HPDE6-E6E7 (cell line): ENCODE results near the gene PDCD6IP.
"Not testable (repeated sequence)": the region's sequence is repeated elsewhere in the genome, so short reads cannot be mapped to it uniquely, and the experiment has no call there.

Source experiments
- DNase-seq: peaks from one replicate; pipeline ENCODE4 v3.0.0; 2011; ENCODE audit warnings: missing footprints; ENCODE audit errors: extremely low spot score

PDCD6IP gene

DNA sequence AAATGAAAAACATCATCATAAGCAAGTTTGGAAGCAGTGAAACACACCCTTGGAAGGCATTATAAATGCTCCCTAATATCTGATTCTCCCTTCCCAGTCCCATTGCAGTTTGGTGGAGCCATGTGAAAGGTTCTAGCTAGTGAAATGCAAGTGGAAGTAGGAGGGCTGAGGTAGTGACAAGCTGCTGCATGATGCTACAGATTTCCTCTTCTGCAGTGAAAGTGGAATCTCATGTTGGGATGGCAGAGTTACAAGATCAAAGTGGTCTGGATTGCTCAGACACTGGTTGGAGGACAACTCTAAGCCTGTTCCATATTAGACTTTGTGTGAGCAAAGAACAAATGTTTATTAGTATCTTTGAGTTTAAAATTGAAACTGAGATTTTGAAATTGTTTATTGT lies 3.3 kb upstream of the PDCD6IP start:
- DNase-seq: no peak

DNA sequence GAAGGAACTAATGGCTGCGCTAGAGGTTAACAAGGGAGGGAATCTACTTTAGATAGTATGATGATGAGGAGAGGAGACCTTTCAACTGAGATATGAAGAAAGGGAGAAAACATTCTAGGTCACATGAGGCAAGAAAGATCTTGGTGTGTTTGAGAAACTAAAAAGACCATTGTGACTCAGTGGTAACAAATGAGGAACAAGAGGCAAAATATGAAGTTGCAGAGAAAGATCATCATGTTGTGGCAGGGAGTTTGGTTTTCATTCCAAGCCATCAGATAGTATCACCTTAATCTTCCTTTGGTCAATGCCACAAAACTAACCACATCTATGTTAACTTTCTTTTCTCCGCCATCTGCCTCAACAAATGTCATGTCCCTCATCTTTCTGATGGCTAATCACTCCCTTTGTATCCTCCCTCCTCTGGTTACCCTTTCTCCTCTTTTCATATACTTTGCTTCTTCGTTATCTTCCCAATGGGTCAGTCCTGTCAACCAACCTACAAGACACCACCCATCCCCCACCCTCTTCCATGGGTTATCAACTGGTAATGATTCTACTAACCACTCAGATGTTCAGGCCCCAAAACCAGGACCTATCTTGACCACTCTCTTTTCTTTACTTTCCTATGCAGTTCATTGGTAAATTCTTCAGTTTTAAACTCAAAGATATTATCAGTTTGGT lies 2.4 kb upstream of the PDCD6IP start:
- no peak for DNase-seq

DNA sequence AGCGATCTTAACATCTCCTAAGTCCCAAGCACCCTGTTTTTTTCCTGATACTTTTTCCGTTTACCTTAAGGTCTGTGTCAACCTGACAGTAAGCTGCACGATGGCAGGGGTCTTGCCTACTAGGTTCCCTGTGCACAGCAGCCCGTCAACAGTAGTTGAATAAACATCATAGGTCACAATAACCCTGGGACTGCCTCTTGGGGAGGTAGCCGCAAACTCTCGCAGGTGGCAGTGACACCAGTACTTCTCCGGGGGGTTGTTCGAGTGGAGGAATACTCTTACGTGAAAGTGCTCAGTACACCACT lies 365 bp upstream of the PDCD6IP start:
- no peak for DNase-seq

DNA sequence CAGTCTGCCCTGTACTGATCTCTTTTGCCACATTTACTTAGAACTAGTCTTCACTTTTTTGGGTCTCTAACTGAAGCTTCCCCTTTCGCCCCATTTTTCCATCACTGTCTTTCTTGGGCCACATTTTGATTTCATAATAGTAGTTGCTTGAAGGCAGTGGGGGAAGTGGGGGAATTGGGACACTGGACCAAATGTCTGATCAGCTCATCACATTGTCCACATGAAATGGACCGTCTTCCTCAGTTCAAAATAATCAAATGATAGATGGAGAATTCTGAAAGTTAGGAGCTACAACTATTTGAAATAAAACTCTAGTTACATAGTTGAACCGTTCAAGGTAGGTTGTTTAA lies 747 bp downstream of the PDCD6IP start:
- no peak for DNase-seq

DNA sequence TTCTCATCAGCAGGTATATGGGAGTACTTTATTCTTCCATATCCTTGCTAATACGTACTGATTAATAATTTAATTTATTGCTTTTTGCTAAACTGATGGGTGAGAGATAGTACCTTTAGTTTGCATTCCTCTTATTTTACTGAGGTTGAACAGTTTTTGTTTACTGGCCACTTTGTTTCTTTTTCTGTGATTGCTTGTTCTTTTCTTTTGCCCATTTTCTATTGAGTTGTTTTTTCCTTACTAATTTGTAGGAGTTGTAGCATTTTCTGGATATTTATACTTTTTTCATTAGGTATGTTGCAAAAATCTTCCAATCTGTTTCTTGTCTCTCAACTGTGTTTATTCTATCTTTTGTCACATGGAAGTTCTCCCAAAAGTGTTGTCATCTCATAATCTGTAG lies 4.8 kb downstream of the PDCD6IP start:
- DNase-seq: no peak

DNA sequence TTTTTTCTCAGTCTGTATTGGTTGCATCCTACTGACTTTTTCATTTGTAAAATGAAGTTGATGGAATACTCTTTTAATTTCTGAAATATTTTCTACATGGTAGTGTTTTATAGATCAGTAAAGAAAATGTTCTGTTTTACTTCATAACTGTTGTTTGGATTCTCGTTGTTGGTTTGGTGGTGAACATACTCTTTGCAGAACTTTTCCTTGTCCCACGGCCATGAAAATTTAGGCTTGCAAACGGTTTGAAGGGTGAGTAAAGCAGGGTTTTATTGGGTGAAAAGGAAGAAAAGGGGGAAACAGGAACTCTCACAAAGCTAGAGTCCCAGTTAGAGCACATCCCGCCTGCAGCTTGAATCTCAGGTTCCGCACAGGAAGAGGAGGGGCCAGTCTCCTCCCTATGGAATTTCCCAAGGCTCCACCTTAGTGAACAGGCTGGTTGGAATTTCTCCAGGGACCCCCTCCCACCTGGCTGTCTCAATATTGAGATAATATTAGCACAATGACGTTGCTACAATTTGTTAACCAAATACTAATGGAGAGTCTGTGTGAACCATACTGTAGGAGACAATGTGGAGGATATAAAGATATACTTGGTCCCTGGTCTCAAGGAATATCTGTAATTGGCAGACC lies 5.6 kb downstream of the PDCD6IP start:
- no peak for DNase-seq

DNA sequence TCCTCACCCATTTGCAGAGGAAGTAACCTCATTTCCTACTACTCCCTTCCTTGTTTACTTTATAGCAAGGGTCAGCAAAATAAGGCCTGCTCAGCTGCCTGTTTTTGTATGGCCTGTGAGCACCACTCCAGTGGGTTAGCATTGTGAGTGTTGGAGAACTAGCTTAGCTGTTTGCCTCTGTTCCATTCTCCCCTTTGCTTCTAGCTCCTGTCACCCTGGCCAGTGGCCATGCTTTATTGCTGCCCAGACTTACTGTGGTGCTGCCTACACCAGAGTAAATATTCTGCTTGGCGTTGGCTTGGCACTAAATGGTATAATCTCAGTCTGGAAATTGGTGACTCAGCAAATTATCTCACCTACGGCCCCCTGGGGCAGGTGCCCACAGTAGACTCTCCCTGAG lies 8.8 kb downstream of the PDCD6IP start:
- DNase-seq: no peak

DNA sequence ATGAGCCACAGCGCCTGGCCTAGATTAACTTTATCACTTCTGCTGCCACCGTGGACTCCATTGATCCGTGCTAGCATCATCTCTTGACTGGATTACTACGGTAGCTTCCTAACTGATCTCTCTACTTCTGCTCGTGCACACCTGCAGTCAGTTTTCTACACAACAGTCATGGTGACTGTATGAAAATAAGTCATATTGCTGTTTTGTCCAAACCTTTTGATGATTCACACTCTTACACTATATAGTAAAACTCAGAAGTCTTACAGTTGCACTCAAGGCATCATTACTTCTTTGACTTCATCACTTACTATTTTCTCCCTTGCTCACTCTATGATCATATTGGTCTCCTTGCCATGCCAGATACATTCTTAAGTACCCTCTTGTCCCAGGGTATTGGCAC lies 10.1 kb downstream of the PDCD6IP start:
- DNase-seq: no peak

DNA sequence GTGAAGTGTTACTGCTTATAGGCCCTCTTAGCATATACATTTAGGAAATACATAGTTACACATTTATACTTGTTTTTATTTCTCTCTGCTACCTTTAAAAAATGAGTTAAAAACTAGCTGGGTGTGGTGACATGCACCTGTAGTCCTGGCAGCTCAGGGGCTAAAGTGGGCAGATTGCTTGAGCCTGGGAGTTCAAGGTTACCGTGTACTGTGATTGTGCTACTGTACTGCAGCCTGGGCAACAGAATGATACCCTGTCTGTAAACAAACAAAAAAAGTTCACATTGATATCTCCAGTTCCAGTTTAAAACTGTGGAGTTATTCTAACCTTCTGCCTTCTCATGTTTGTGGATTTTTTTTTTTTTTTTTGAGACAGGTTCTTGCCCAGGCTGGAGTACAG lies 12.1 kb downstream of the PDCD6IP start:
- DNase-seq: no peak

DNA sequence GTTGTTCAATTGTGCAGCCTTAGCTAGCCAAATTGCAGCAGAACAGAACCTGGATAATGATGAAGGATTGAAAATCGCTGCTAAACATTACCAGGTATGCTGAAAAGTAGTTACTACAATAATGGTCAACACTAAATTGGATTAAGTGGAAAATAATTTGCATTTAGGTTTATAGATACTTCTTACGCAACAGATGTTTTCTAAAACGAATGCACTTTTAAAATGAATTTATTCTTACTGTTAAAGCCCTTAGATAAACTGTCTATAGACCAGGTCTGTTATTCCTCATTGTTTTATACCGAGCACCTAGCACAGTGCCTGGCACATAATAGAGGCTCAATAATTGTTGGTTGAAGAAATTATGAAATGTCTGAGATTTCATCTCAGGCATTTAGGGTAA lies 23.6 kb downstream of the PDCD6IP start:
- no peak for DNase-seq

DNA sequence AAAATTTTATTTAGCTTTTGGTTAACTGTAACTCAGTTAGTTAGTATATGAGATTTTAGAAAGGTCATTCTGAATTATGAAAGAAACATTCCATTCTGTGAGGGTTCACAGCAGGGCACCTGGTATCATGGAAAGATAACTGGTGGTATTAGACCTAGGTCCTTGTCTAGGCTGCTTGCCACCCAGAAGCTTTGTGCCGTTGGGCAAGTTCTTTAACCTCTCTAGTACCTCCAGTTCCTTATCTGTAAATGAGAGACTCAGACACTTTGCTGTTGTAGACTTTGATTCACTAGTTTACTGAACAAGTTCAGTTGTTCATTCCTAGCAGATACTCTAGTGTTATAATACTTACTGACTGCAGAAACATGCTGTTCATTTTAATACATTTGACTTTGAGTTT lies 25.4 kb downstream of the PDCD6IP start:
- DNase-seq: no peak

DNA sequence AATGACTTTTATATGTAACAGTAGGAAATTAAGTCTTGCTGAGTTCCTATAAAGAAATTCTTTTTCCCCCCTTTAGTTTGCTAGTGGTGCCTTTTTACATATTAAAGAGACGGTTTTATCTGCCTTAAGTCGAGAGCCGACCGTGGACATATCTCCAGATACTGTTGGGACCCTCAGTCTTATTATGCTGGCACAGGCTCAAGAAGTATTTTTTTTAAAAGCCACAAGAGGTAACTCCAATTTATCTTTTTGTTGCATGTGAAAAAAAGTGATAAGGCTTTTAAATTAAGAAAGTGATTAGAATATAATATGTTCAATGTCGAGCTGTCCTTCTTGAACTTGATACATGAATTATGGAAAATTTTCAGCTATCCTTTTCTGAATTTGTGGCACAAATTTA lies 26.7 kb downstream of the PDCD6IP start:
- no peak for DNase-seq

DNA sequence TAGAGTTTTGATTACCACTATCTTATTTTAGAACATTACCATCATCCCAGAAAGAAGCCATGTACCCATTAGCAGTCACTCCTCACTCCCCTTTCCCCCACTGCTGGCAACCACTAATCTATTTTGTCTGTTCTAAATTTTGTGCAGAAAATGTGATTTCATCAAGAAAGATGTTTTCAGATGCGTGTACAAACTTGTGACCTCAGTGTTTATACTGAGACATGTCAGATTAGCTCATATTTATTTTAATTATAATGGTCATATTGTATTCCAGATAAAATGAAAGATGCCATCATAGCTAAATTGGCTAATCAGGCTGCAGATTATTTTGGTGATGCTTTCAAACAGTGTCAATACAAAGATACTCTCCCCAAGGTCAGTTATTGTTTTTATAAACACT lies 27.8 kb downstream of the PDCD6IP start:
- DNase-seq: no peak

DNA sequence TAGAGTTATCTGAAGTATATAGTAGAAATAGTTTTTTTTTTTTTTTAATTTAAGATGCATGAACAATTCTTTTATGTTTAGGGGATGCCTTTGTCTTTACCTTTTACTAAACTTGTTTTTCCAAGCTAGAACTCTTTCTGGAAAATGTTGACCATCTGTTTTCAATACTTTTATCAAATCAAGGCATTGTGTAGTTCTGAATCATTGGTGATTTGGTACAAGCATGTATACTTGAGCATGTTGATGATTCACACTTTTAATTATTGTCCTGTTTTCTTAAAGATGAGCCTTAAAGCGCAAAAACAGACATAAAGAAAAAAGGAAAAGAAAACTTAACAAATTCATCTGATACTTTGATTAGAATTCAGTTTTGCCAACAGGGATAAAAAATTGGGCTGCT lies 28.3 kb downstream of the PDCD6IP start:
- DNase-seq: no peak

DNA sequence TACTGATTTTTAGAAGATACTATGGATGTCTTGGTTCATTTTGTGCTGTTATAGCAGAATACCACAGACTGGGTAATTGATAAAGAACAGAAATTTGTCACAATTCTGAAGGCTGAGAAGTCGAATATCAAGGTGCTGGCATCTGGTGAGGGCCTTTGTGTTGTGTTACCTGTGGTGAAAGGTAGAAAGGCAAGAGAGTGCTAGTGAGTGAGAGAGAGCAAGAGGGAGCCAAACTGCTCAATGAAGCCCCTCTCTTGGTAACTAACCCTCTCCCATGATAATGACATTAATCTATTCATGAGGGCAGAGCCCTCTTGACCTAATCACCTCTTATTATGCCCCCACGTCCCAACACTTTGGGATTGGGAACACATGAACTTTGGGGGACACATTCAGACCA lies 31.3 kb downstream of the PDCD6IP start:
- no peak for DNase-seq

DNA sequence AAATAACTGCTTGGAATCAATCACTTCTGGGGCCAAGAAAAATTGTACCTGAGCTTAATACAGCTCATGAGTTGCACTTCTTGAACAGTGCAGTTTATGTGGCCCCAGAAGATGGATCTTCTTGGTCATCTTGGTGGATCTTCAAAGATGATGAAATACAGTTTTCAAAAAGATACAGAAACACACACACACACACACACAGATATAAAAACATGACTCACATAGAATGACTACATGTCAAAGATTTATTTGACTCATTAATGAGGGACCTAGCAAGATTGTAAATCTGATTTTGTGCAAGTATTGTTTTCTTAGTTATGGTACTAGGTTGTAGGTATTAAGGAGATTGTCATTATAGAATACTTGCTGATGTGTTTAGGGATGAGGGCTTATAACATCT lies 32.6 kb downstream of the PDCD6IP start:
- no peak for DNase-seq

DNA sequence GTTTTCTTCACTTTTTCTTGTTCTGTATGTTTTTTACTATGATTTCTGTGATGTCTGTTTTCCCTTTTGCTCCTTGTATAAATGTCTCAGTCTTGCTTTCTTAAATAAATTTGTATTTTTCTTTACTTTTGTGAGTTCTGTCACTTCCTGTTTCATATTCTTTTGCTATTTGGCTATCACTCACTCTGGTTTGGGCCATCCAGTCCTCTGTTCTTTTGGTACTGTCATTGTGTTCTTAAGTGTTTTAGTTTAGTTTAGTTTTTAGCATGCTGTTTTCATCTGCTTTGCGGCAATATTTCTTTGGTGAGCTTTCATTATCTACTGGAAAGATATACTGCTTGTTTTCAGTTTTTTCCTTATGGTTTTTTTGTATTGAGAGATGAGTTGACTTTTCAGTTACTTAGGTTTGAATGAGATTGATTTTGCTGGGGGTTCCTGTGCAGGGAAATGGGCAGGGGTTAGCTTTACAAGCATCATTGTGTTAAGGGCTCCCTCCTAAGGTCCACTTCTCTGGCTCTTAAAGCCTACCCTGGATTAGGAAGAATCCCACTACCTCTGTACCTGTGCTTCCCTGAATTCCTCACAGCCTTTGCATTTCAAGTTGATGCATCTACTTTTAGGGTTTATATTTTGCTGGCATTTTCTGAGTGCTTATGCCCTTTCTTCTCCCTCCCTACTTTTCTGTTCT lies 35.1 kb downstream of the PDCD6IP start:
- DNase-seq: no peak

DNA sequence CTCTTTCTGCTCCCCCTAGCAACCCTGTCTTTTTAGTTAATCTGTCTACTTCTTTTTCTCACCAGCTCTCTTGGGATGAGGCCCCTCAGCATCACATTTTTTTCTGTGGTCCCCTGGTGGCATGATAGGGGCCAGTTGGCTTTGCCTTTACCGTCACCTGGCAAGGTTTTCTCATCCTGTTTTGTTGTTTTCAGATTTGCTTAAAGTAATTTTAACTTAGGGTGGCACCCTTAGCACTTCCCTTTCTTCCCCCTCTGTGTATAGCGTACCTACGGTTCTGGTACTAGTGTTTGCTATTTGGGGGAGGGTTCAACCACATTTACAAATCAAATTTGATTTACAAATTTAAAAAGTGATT lies 35.6 kb downstream of the PDCD6IP start:
- no peak for DNase-seq

DNA sequence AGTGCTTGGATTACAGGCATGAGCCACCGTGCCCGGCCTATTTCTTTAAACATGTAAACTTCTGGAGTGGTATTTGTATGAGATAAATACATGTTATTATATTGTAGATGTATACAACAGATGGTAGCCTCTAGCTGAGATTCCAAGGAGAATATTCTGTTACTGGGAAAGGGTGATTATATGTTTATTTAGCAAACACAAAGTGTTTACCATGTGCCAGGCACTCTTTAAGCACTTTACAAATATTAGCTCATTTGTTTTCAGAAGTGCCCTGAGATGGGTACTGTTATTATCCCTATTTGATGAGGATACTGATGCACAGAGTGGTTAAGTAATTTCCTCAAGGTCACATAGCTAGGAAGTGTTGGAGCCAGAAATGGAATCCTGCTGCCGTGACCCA lies 38.8 kb downstream of the PDCD6IP start:
- not testable (repeated sequence) for DNase-seq

DNA sequence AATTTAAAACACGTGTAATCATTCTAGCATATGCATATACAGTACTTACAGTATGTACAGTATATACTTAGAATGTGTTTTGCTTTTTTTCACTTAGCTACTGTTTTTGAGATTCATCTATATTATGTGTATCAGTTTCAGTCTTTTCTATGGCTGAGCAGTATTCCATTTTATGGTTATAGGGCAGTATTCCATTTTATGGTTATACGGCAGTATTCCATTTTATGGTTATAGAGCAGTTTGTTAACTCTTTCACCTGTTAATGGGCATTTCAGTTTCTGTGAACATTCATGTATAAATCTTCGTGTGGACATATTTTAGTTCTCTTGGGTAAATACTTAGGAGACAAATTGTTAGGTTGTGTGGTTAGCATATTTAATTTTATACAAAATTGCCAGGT lies 40.9 kb downstream of the PDCD6IP start:
- DNase-seq: no peak

DNA sequence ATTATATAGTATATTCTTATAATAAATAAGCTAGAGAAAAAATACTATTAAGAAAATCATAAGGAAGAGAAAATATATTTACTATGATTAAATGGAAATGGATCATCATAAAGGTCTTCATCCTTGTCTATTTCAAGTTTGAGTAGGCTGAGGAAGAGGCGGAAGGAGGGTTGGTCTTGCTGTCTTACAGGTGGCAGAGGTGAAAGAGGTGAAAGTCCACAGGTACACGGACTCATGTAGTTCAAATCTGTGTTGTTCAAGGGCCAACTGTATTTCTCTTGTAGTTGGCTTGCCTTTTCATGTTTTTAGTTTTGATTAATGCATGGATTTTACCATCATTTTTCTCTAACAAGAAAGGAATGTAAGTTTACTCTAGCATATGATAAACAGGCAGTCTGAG lies 41.7 kb downstream of the PDCD6IP start:
- no peak for DNase-seq

DNA sequence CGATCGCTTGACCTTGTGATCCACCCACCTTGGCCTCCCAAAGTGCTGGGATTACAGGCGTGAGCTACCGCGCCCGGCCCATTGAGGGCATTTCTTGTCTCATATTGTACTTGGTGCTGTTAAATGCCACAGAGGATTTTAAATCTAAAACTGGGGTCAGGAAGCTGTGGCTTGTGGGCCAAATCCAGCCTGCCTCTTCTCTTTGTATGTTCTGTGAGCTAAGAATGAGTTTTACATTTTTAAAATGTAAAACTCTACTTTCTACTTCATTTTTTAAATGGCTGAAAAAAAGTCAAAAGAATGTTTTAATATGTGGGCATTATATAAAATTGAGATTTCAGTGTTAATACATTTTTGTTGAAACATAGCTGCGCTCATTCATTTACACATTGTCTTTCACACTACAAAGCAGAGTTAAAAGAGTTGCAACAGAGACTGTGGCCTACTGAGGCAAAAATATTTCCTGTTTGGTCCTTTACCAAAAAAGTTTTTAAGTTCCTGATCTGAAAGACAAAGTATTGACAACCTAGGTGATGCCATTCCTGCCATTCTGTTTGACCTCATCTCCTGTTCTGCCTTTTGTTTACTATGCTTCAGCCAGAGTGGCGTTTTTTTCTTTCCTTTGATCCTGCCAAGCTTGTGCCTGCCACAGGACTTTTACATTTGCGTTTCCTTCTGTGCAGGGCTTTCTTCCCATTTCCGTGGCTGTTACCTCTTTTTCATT lies 50.4 kb downstream of the PDCD6IP start:
- DNase-seq: no peak

DNA sequence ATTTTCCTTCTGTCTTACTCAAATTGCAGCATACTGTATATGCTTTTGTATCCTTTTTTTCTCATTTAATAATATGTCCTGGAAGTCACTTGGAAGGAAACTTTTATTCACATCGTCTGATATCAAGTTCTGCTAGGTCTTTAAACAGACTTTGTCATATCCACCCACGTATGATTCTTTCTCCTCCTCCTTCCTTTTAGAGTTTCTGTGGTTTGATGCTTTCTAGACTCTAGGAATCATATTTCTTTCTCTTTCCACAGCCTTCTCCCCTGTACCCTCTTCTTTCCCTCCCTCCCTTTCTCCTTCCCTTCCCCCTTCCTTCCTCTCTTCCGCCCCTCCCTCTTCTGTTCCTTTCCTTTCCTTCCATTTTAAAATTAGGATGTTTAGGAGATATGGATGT lies 52.2 kb downstream of the PDCD6IP start:
- DNase-seq: not testable (repeated sequence)
